ENCODE results near the gene DOCK11.

DNA sequence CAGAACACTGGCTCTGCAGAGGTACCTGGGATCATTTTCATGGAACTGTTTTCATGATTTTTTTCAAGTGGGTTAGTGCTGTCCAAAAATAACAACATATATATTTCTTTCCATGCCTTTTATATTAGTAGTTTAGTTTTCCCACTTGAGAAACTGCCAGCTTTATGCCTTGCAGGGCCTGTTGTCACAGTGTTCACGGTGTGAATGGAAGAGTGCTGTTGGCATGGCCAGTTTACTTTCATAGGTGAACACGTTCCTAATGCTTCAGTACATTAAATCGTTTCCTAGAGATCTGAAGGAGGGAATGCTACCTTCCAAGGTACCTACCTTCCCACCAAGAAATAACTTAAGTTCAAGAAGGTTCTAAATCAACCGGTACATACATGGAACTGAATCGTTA is 12.6 kb downstream of the DOCK11 start:
- TF ChIP-seq POLR2A (IDR thresholded peaks at IDR 0.05) (no peak), EP300 (IDR thresholded peaks at IDR 0.05) (no peak)
